Skin of body (tissue), 2 donors: Measurements from ENCODE around the gene DTNBP1. TPM values are rescaled to one million over a fixed set of nuclear protein-coding genes. Genes with fewer than 3 reads are reported as not detected.
"Not testable (repeated sequence)": the region's sequence is repeated elsewhere in the genome, so short reads cannot be mapped to it uniquely, and the experiment has no call there.

Experiments used
- DNase-seq: peaks from one replicate; lab custom pipeline; 2025; lab: John Stamatoyannopoulos, UW
- total RNA-seq: library from RNA; depleted of rRNA; stranded (reverse); fragments of >200 nt; gene quantifications from one replicate; pipeline ENCODE4 v1.2.3, GENCODE V29; 2014

DTNBP1 gene
- total RNA-seq, 1 donor from 2014 or later, result 9.1 TPM

GRCh38 chr6:15668918-15669317 lies 6.1 kb upstream of the DTNBP1 start:
- DNase-seq, result no peak

DNA sequence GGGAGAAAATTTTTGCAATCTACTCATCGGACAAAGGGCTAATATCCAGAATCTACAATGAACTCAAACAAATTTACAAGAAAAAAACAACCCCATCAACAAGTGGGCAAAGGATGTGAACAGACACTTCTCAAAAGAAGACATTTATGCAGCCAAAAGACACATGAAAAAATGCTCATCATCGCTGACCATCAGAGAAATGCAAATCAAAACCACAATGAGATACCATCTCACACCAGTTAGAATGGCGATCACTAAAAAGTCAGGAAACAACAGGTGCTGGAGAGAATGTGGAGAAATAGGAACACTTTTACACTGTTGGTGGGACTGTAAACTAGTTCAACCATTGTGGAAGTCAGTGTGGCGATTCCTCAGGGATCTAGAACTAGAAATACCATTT lies 4.1 kb upstream of the DTNBP1 start:
- not testable (repeated sequence) for DNase-seq

- DNase-seq, result no peak
Measured at GRCh38 chr6:15665237-15665636, 2.4 kb upstream of the DTNBP1 start.

GRCh38 chr6:15663130-15663871 lies 473 bp upstream of the DTNBP1 start:
- DNase-seq, result no peak

DNA sequence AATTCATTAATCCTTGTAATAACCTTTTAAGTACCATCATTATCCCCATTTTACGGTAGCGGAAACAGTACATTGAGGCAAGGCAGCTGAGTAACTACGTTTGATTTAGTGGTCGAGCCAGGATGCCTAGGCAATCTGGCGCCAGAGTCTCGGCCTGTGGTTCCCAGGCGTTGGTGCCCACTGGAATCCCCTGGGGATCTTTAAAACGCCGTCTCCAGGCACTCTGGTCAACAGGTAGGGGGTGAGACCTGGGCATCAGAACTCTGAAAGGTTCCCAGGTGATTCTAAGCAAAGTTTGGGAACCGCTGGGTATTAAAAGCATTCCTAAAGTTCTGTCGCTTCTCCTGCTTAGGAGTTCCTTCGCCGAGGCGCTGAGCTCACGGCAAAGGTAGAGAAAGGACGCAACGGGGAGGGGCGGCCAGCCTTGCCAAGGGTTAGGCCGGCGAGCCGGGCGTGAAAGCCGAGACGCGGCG lies 939 bp downstream of the DTNBP1 start:
- DNase-seq, result no peak

GRCh38 chr6:15659181-15659580 lies 3.6 kb downstream of the DTNBP1 start:
- DNase-seq, result no peak

- DNase-seq, result no peak
Measured at GRCh38 chr6:15658181-15658744, 4.6 kb downstream of the DTNBP1 start.

- DNase-seq, result no peak
Measured at GRCh38 chr6:15657290-15657689, 5.5 kb downstream of the DTNBP1 start.

DNA sequence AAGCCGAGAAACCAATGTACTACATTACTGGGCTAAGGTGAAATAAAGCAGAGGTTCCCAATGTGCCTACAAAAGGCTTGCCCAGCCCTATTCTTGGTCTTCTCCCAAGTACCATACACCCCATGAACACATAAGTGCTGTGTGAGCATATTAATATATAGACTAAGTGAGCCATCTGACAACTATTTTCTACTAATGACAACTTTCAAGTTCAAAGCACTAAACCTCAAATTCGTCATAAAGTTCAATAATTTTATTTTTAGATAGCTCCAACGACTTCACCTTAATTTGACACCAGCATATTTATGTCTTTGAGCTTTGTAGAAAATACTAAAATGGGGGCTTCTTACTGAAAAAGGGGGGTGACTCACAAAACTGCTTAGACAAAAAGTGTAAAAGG lies 6.7 kb downstream of the DTNBP1 start:
- DNase-seq, result no peak

- DNase-seq, result no peak
Measured at GRCh38 chr6:15654250-15654649, 8.6 kb downstream of the DTNBP1 start.

DNA sequence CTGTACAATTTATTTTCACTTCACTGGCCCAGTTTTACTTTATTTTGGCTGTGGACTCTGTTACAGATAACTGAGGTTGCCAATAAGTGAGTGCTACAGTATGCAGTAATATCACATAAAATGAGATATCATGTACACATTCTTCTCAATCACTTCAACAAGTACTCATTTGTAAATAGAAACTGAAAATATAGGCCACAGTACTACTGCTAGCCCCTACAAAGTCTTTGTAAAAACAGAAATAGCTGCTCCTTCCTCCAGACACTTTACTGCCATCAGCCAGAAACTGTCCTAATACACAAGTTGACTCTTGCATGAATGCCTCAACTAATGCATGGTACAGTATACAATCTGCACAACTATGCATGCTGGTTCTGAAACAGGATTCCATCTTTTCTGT lies 9.2 kb downstream of the DTNBP1 start:
- no peak for DNase-seq

GRCh38 chr6:15650004-15650559 lies 12.7 kb downstream of the DTNBP1 start:
- DNase-seq, result not testable (repeated sequence)

- no peak for DNase-seq
Measured at GRCh38 chr6:15644904-15645303, 17.9 kb downstream of the DTNBP1 start.

DNA sequence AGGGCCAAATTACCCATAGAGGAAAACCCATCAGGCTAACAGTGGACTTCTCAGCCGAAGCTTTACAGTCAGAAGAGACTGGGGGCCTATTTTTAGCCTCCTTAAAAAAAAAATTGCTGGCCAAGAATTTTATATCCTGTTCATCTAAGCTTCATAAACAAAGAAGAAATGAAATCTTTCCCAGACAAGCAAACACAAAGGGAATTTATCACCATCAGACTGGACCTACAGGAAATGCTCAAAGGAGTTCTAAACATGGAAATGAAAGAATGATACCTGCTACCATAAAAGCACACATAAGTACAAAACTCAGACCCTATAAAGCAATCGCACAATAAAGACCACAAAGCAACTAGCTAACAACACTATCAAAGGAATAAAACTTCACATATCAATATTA lies 19.3 kb downstream of the DTNBP1 start:
- DNase-seq, result no peak

DNA sequence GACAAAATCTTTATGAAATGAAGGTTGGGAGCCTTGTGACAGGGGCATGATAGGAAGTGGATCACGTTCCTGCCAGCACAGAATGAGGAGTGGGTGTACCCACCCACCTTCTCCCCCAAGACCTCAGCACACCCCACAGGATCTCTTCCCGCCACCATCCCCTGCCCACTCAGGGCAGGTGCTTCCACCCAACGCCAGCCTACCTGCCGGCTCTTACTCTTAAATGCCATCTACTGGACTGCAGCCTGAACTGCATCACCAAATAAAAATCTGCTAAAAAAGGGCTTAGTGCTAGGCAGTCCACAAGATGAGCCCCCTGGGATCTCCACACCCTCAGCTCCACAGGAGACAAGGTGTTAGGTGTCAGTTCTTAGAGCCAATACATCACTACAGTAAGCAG lies 20.6 kb downstream of the DTNBP1 start:
- no peak for DNase-seq

- no peak for DNase-seq
Measured at GRCh38 chr6:15638373-15638772, 24.5 kb downstream of the DTNBP1 start.

GRCh38 chr6:15631432-15631831 lies 31.4 kb downstream of the DTNBP1 start:
- no peak for DNase-seq

GRCh38 chr6:15630202-15630601 lies 32.6 kb downstream of the DTNBP1 start:
- DNase-seq, result peak; percentile 10

- DNase-seq, result no peak
Measured at GRCh38 chr6:15629487-15629886, 33.3 kb downstream of the DTNBP1 start.

DNA sequence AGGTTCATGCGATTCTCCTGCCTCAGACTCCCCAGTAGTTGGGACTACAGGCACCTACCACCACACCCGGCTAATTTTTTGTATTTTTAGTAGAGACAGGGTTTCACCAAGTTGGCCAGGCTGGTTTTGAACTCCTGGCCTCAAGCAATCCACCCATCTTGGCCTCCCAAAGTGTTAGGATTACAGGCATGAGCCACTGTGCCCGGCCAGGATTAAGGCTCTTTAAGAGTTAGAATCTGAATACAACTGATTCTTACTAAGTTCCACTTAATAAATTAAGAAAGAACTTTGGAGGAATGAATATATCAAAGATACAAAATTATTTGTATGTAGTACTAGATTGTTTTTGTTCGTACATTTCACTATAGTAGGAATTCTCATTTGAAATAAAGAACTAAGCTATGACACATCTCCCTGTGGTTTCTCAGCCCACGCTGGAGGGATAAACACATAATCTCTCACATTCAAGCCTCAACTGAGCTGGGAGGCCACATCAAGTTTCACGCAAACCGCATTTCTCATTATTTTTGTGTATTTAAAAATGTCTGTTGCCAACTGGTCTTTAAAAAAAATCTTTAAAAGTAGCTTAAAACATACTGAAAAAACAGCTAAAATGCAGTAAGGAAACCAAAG lies 34.2 kb downstream of the DTNBP1 start:
- DNase-seq, result peak; percentile 7

- DNase-seq, result no peak
Measured at GRCh38 chr6:15627821-15628220, 35.0 kb downstream of the DTNBP1 start.

DNA sequence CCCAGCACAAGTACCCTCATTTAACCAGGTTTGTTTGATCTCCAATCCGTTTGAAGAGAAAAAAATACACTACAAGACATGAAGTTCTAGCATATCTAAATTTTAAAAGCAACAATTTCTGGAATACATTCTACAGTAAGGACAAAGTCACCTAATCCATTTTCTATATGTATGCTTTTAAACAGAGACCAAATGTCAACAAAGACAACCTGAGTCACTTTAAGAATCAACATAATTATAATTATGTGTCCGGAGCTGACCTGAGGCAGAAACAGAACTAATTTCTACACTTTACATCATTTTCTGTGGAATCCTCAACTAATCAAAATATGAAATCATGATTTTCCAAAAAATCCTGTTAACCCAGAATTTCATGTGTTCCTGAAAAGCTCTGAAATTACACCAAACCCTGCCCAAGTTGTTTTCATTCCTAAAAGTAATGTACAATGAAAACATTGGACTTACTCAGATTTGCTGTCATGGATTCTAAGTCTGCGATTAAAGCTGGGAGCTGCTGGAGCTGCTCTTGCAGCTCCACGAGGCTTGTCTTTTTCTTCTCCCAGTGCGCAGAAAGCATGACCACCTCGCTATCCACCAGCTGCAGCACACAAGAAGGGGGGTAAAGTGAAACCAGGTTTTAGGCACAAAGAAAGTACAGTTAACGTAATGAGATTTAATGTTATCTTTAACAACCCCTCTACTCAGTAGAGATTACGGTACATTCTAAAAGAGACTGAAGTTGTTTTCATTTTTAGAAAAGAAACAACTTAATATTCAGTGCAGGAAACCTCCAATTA lies 35.8 kb downstream of the DTNBP1 start:
- DNase-seq, result peak; percentile 10
